Thymus (tissue), 11 donors: ENCODE measurements around the gene IMMP2L. TPM values are rescaled to one million over a fixed set of nuclear protein-coding genes. Genes with fewer than 3 reads are reported as not detected.

Experiments used
- DNase-seq, 9 donors: peaks; one replicate each; pipeline ENCODE4 v3.0.0-alpha.2; 2013; ENCODE audit warnings: low spot score in 9 of 9, low read depth in 6 of 9, missing footprints in 1 of 9
- H3K27ac ChIP-seq, 2 donors: one replicate each; pipeline ENCODE4 v1.5.1; 2013; ENCODE audit warnings: control low read depth in 1 of 2, low read depth in 1 of 2, low read length in 1 of 2, mild to moderate bottlenecking in 1 of 2, moderate library complexity in 1 of 2
- H3K27me3 ChIP-seq, 2 donors: one replicate each; pipeline ENCODE4 v1.5.1; 2013; ENCODE audit warnings: low read length in 1 of 2; ENCODE audit not compliant: control insufficient read depth in 2 of 2, insufficient read depth in 1 of 2
- H3K36me3 ChIP-seq, 2 donors: one replicate each; pipeline ENCODE4 v1.5.1; 2013; ENCODE audit warnings: low read length in 1 of 2, mild to moderate bottlenecking in 1 of 2, moderate library complexity in 1 of 2; ENCODE audit not compliant: control insufficient read depth in 2 of 2, insufficient read depth in 2 of 2
- H3K4me1 ChIP-seq, 2 donors: one replicate each; pipeline ENCODE4 v1.5.1; 2013; ENCODE audit warnings: low read length in 2 of 2; ENCODE audit not compliant: control insufficient read depth in 2 of 2, insufficient read depth in 2 of 2
- H3K4me3 ChIP-seq, 2 donors: one replicate each; pipeline ENCODE4 v1.5.1; 2013; ENCODE audit warnings: low read length in 2 of 2, control low read depth in 1 of 2, mild to moderate bottlenecking in 1 of 2
- H3K9me3 ChIP-seq, 2 donors: one replicate each; pipeline ENCODE4 v1.5.1; 2013; ENCODE audit warnings: low read length in 1 of 2, mild to moderate bottlenecking in 1 of 2; ENCODE audit not compliant: control insufficient read depth in 2 of 2, insufficient read depth in 1 of 2
- WGBS: extraction: QIAGEN DNeasy Blood & Tissue Kit; methylation state at CpG from one replicate; pipeline ENCODE4 v1.1.7; 2013; 5-methylcytosine and 5-hydroxymethylcytosine counted together
- polyA plus RNA-seq: library from polyadenylated mRNA; stranded (reverse); fragments of 200-250 nt; gene quantifications from one replicate; pipeline ENCODE4 v1.2.3, GENCODE V29; 2013
- total RNA-seq: library from RNA; stranded (reverse); fragments of 120-200 nt; gene quantifications from one replicate; pipeline ENCODE4 v1.2.4, GENCODE V29; 2013
- donor health status: healthy.

The IMMP2L gene
- total and polyA plus RNA-seq, 2 donors = 11.0 to 12.8 TPM

- no peaks in the 10 kb centered on the region for H3K27me3 ChIP-seq
- H3K9me3 ChIP-seq = peaks cover 0 to 3% of the 10 kb centered on the region in 2 donors
- 99% methylated on average over 1 of the region's 1 CpG for WGBS
- H3K36me3 ChIP-seq = no peaks in the 10 kb centered on the region
- H3K4me3 ChIP-seq = no peak overlapping the region
- H3K4me1 ChIP-seq = no peaks in the 10 kb centered on the region
- no peak for DNase-seq
- H3K27ac ChIP-seq = no peak overlapping the region
These were observed 357.0 kb downstream of the IMMP2L start for GRCh38 chr7:111205251-111205650.

- no peak for DNase-seq
- 97% methylated on average over 4 of the region's 4 CpGs for WGBS
- Histone ChIP-seq H3K36me3 (no peaks in the 10 kb centered on the region), H3K4me3 (no peak overlapping the region), H3K27me3 (no peaks in the 10 kb centered on the region), H3K9me3 (peaks cover 0 to 3% of the 10 kb centered on the region in 2 donors), H3K4me1 (no peaks in the 10 kb centered on the region), H3K27ac (no peak overlapping the region)
These were observed 360.0 kb downstream of the IMMP2L start for GRCh38 chr7:111202321-111202720.

GRCh38 chr7:111199643-111200042 is 362.6 kb downstream of the IMMP2L start:
- DNase-seq = no peak
- Histone ChIP-seq H3K27me3 (no peaks in the 10 kb centered on the region), H3K9me3 (peaks cover 0 to 3% of the 10 kb centered on the region in 2 donors), H3K36me3 (no peaks in the 10 kb centered on the region), H3K27ac (no peak overlapping the region), H3K4me1 (no peaks in the 10 kb centered on the region), H3K4me3 (no peak overlapping the region)

- no peaks in the 10 kb centered on the region for H3K27me3 ChIP-seq
- peaks cover 0 to 3% of the 10 kb centered on the region in 2 donors for H3K9me3 ChIP-seq
- no peaks in the 10 kb centered on the region for H3K4me1 ChIP-seq
- no peak for DNase-seq
- no peaks in the 10 kb centered on the region for H3K36me3 ChIP-seq
- H3K27ac ChIP-seq = no peak overlapping the region
- 98% methylated on average over 4 of the region's 4 CpGs for WGBS
- no peak overlapping the region for H3K4me3 ChIP-seq
These were observed 364.0 kb downstream of the IMMP2L start for GRCh38 chr7:111198255-111198654.

GRCh38 chr7:111196655-111197054 is 365.6 kb downstream of the IMMP2L start:
- H3K9me3 ChIP-seq = peaks cover 0 to 3% of the 10 kb centered on the region in 2 donors
- no peak overlapping the region for H3K4me3 ChIP-seq
- H3K4me1 ChIP-seq = no peaks in the 10 kb centered on the region
- H3K27ac ChIP-seq = no peak overlapping the region
- 97% methylated on average over 8 of the region's 8 CpGs for WGBS
- DNase-seq = no peak
- no peaks in the 10 kb centered on the region for H3K27me3 ChIP-seq
- H3K36me3 ChIP-seq = no peaks in the 10 kb centered on the region

GRCh38 chr7:111192614-111193413 is 369.5 kb downstream of the IMMP2L start:
- Histone ChIP-seq H3K4me1 (no peaks in the 10 kb centered on the region), H3K27me3 (no peaks in the 10 kb centered on the region), H3K9me3 (no peaks in the 10 kb centered on the region), H3K36me3 (no peaks in the 10 kb centered on the region), H3K4me3 (no peak overlapping the region), H3K27ac (no peak overlapping the region)
- 92% methylated on average over 3 of the region's 3 CpGs for WGBS
- no peak for DNase-seq

GRCh38 chr7:111190804-111191203 is 371.5 kb downstream of the IMMP2L start:
- no peak for DNase-seq
- H3K9me3 ChIP-seq = no peaks in the 10 kb centered on the region
- no peaks in the 10 kb centered on the region for H3K4me1 ChIP-seq
- H3K27me3 ChIP-seq = no peaks in the 10 kb centered on the region
- no peaks in the 10 kb centered on the region for H3K36me3 ChIP-seq
- 96% methylated on average over 2 of the region's 2 CpGs for WGBS
- no peak overlapping the region for H3K4me3 ChIP-seq
- no peak overlapping the region for H3K27ac ChIP-seq

- DNase-seq = no peak
- no peak overlapping the region for H3K27ac ChIP-seq
- H3K4me3 ChIP-seq = no peak overlapping the region
- WGBS = 95% methylated on average over 3 of the region's 3 CpGs
- no peaks in the 10 kb centered on the region for H3K4me1 ChIP-seq
- H3K36me3 ChIP-seq = no peaks in the 10 kb centered on the region
- H3K27me3 ChIP-seq = no peaks in the 10 kb centered on the region
- no peaks in the 10 kb centered on the region for H3K9me3 ChIP-seq
These were observed 377.3 kb downstream of the IMMP2L start for GRCh38 chr7:111184987-111185386.

GRCh38 chr7:111183321-111183720 is 379.0 kb downstream of the IMMP2L start:
- Histone ChIP-seq H3K4me1 (no peaks in the 10 kb centered on the region), H3K4me3 (no peak overlapping the region), H3K9me3 (no peaks in the 10 kb centered on the region), H3K27ac (no peak overlapping the region), H3K36me3 (no peaks in the 10 kb centered on the region), H3K27me3 (no peaks in the 10 kb centered on the region)
- no peak for DNase-seq
